GM18511 (cell line): ENCODE results near the gene BTBD2.
"Not testable (repeated sequence)": the region's sequence is repeated elsewhere in the genome, so short reads cannot be mapped to it uniquely, and the experiment has no call there.

Experiments used
- ATAC-seq: cut with Tn5 transposase; IDR thresholded peaks from one replicate; pipeline ENCODE4 v1.9.1; 2021; ENCODE audit warnings: mild to moderate bottlenecking, moderate library complexity; ENCODE audit not compliant: unreplicated experiment

Gene BTBD2

GRCh38 chr19:2016041-2016807 lies 710 bp upstream of the BTBD2 start:
- no peak for ATAC-seq

GRCh38 chr19:2014731-2015607 lies 545 bp downstream of the BTBD2 start:
- ATAC-seq: no peak

GRCh38 chr19:2014131-2014571 lies 1.4 kb downstream of the BTBD2 start:
- no peak for ATAC-seq

DNA sequence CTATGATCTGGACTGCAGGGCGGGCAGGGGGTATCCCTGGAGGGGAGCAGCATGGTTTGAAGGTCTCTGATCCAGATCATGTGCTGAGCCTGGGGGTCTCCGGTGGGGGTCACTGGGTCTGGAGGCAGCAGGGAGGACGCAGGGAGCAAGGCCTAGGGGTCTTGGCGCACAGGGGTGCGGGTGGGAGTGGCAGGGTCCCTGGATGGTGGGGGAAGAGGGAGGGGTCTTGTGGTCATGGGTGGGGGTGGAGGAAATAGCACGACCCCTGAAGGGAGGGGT lies 1.9 kb downstream of the BTBD2 start:
- ATAC-seq: no peak

- ATAC-seq: no peak
Measured at GRCh38 chr19:2012941-2013682, 2.4 kb downstream of the BTBD2 start.

DNA sequence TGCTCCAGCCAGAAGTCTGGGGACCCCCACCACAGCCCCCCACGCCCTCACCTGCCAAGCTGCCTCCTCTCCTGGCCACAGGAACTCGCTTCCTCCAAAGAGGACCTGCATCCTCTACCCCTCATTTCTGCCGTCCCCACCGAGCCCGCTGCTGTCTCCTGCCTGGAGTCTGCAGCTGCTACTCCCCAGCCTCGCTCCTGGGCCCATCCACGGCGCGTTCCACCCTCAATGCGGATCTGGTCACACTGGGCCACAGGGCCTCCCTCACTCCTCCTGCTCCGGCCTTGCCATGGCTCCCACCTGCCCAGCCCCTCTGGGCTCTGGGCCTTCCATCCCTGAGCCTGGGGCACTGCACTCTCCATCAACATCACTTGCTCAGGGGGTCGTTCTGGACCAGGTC lies 4.3 kb downstream of the BTBD2 start:
- ATAC-seq: no peak

DNA sequence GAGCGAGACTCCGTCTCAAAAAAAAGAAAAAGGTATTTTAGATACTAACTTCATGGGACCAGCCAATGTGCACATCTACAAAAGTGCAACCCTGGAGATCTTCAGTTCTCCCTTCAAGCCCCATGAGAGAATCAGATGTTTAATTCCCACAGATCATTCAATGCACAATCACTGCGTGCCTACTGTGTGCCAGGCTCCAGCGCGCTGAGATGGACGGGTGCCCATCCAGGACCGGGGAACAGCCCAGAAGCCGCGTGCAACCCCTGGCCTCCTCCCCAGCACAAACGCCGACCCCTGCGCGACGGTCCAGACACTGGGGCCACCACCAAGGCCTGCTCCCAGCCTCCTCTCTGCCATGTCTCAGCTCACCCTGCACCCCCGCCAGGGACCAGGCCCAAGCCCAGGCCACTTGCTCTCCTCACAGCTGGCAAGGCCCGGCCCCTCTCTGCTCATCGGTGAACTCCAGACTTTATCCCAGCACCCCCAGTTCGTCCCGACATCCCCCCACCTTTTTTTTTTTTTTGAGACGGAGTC lies 5.3 kb downstream of the BTBD2 start:
- no peak for ATAC-seq

GRCh38 chr19:2003874-2004273 lies 11.6 kb downstream of the BTBD2 start:
- no peak for ATAC-seq

DNA sequence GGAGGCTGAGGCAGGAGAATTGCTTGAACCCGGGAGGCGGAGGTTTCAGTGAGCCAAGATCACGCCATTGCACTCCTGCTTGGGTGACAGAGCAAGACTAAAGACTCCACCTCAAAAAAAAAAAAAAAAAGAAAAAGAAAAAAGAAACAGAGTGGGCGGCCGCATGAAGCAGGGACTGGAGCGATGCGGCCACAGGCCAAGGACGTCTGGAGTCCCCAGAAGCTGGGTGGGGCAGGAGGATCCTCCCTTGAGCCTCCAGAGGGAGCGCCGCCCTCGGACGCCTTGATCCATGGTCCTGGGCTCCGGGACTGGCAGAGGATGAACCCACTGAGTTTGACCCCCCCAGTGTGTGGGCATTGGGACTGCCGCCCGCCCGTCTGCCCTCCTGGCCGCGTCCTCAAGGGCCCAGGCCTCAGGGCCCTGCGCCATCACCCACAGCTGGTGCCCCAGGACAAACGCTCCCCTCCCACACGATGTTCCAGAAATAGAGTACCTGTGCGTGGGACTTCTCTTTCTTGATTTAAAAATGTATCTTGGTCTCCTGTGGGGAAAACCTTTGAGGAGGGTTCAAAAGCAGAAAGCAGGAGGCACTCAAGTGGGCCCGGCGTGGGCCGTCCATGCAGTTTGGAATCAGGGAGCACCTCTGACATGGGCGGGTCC lies 15.5 kb downstream of the BTBD2 start:
- ATAC-seq: no peak

GRCh38 chr19:1998712-1999708 lies 16.5 kb downstream of the BTBD2 start:
- no peak for ATAC-seq

DNA sequence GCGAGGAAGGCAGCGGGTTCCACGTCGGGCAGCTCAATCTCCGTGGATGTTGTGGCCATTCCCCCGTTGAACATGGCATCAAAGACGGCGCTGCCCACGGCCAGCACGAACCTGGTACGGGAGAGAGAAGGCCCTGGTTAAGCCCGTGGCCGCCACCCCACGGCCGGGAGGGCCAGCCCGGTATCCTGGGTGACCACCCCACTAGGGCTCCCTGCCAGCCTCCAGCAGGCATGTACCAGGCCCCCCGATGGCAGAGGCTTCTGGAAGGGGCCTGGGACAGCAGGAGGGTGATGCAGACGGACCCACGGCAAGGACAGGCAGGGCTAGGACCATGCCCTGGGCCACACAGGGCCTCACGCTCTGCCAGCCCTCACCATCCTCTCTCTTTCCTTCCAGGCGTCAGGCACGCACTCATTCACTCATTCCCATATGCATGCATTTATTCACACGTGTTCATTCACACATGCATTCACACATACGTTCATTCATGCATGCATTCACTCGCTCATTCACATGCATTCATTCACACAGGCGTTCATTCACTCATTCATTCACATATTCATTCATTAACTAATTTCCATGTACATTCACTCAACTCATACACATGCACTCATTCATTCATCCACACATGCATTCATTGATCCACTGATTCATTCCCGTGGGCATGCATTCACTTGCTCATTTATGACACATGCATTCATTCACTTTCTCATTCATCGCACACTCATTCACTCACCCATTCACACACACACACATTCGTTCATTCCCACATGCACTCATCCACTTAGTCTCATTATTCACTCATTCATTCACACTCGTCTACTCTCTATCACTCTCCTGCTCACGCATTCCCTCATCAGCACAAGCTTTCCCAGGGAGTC lies 17.9 kb downstream of the BTBD2 start:
- no peak for ATAC-seq

DNA sequence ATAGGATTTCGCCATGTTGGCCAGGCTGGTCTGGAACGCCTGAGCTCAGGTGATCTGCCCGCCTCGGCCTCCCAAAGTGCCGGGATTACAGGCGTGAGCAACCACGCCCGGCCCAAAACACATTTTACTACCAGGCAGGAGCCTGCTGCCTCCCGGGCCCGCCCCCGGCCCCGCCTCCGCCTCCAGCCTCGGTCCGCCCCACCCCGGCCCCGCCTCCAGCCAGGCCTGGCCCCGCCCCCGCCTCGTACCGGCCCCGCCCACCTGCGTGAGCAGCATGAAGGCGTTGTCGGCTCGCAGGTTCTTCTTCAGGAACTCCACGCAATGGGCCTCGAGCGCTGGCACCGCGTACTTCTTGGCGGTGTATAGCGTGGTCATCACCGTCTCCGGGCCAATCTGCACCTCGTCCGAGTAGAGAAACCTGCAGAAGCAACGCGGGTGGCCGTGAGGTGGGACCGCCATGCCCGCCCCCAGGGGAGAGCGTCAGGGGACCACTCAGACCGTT lies 22.7 kb downstream of the BTBD2 start:
- ATAC-seq: no peak

- no peak for ATAC-seq
Measured at GRCh38 chr19:1991018-1991913, 24.2 kb downstream of the BTBD2 start.

DNA sequence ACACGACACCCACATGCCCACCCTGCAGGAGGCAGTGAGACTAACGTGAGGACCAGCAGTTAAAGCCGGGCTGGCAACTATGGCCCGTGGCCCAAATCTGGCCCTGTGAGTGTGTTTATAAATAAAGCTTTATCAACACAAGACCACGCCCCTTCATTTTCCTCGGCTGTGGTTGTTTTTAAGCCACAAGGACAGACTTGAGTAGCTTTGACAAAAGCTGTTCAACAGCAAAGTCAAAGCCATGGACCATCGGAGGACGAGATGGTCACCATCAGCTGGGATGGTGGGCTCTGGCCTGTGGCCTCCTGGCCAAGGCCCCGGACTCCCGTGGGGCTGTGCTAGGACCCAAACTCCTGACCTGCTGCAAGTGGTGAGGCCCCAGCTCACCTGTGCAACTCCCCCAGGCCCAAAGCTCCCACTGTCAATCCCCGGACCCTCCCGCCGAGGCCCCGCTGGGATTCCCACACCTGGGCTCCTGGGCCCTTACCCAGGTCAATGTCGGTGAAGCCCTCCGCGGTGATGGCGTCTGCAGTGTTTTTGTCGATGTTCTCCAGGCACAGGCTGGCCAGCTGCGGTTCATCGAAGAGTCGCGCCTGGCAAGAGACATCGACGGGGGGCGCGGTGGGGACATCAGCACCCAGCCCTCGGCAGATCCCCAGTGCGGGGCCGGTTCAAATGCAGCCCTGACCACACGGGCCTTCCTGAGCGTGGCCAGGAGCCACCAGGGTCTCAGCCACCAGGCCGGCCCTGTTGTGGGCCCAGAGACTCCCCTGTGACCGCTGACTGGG lies 25.1 kb downstream of the BTBD2 start:
- no peak for ATAC-seq

DNA sequence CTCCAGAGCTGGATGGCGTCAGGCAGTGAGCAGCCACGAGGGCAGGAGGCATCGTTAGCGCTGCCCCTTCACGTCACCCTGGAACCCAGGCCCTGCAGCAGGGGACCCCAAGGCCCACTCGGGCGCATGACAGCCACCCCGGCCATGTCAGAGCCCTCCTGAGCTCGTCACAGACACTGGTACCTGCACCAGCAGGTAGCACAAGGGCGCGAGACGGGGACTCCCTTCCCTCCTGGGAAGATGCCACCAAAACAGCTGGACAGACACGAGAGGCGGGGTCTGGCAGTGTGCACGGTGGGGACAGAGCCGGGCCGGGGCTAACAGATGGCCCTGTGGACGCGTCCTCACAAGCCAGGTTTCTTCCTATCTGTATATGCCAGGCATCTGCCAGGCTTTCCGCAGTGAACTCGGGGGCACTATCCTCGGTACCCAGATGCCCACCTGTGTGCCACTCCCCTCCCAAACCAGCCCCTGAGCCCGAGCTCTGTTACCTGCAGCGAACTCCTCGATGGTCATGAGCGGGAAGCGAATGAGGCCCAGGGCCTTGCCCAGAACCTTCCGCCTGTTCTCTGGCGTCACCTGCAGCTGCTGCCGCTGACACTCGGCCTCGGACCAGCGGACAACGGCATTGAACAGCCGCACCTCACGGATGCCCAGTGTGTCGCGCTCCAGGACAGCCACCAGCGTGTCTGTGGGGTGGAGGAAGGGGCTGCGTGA lies 25.8 kb downstream of the BTBD2 start:
- ATAC-seq: no peak

- ATAC-seq: not testable (repeated sequence)
Measured at GRCh38 chr19:1988464-1988863, 27.1 kb downstream of the BTBD2 start.
